ENCODE measurements around the gene MBNL3.
"Not testable (repeated sequence)": the region's sequence is repeated elsewhere in the genome, so short reads cannot be mapped to it uniquely, and the experiment has no call there.

MBNL3 gene

GRCh38 chrX:132384301-132384700, 104.5 kb downstream of the MBNL3 start:
- in situ Hi-C loops (cut with MboI; ENCODE audit: low sequenced_read_pairs): no loop called here

GRCh38 chrX:132382068-132382467, 106.8 kb downstream of the MBNL3 start:
- in situ Hi-C loops (cut with MboI; ENCODE audit: low sequenced_read_pairs): no loop called here

GRCh38 chrX:132378281-132378680, 110.6 kb downstream of the MBNL3 start:
- in situ Hi-C loops (cut with MboI; ENCODE audit: low sequenced_read_pairs): no loop called here

GRCh38 chrX:132375941-132376340, 112.9 kb downstream of the MBNL3 start:
- in situ Hi-C loops (cut with MboI; ENCODE audit: low sequenced_read_pairs): no loop called here

GRCh38 chrX:132373610-132374009, 115.2 kb downstream of the MBNL3 start:
- in situ Hi-C loops (cut with MboI; ENCODE audit: low sequenced_read_pairs): no loop called here

DNA sequence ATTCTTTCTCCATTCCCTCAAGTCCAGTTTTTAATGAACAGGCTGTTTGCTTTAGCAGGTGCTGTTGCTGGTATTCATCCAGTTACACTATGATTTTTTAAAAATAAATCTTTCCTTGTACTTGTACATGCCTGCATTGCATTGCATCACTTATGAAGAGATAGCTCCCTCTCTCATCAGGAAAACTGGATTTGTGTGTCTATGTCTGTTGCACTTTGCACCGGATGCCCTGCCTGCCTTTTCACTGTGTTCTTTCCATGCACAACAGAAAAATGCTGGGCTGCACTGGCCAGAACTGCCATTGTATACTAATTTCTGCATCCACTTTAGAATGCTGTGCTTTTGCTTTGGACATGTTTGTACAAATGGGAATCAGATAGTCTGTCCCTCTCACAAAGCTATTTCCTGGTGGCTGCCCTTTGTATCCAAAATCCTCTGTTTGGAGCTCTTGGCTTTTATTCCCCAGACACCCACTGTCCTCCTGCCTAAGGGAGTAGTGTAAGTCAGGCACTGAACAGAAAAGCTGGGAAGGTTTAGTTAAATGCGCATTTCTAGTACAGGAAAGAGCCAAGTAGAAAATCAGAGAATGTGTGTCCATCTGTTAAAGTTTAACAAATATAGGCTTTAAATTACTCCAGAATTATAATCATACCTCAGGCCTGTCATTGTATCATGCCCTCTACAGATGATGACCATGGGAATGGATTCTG, 119.1 kb downstream of the MBNL3 start:
- in situ Hi-C loops (cut with MboI; ENCODE audit: low sequenced_read_pairs): no loop called here

- in situ Hi-C loops (cut with MboI; ENCODE audit: low sequenced_read_pairs): no loop called here
Measured at GRCh38 chrX:132367984-132368383, 120.9 kb downstream of the MBNL3 start.

- in situ Hi-C loops (cut with MboI; ENCODE audit: low sequenced_read_pairs): no loop called here
Measured at GRCh38 chrX:132367314-132367713, 121.5 kb downstream of the MBNL3 start.

DNA sequence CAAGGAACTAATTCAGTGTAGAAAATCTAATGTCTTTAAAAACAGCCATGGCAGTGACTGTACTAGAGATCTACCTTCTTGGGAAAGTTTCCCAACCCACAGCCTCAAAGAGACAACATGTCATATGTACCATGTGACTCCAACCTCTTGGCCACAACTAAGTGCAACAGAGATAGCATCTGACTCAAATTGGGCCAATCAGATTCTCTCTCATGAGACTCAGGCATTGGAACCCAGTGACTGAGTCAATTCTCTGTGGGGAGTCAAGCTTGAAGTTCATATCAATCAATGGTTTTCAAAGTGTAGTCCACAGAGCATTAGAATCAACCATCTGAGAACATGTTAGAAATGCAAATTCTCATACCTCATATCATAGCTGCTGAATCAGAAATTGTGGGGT, 123.3 kb downstream of the MBNL3 start:
- in situ Hi-C loops (cut with MboI; ENCODE audit: low sequenced_read_pairs): no loop called here

DNA sequence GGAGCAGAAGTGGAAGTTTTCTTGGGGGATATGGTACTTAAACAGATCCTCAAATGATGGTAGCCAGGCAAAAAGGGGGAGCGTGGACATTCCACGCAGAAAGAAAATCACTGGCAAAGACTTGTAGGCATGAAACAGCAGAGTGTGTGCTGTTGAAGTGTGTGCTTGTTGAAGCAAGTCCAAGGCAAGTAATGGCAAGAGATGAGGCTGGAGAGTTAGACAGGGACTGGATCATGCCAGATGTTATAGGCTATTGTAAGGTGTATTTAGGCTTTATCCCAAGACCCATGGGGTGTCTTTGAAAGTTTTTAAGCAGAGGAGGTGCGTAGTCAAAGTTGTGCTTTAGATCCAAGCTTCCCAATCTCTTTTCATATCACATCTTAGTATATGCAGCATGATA, 124.5 kb downstream of the MBNL3 start:
- in situ Hi-C loops (cut with MboI; ENCODE audit: low sequenced_read_pairs): no loop called here

DNA sequence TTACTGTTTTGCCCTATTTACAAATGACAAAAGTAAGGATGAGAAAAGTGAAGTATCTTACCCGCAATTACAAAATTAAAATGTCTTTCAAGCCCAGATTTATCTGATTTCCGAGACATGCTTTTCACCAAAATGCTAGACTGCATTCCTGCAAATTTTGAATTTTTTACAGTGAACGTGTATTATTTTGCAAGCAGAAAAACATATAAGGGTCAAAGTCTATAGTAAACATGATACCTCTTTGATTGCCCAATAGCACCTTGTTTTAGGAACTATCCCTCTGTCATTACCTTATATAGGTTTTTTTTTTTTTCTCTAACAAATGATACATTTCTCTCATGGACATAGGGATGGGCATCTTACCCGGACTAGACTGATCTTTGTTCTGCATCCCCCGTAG, 135.4 kb downstream of the MBNL3 start:
- in situ Hi-C loops (cut with MboI; ENCODE audit: low sequenced_read_pairs): no loop called here

GRCh38 chrX:132336172-132336571, 152.7 kb downstream of the MBNL3 start:
- in situ Hi-C loops (cut with MboI; ENCODE audit: low sequenced_read_pairs): no loop called here

DNA sequence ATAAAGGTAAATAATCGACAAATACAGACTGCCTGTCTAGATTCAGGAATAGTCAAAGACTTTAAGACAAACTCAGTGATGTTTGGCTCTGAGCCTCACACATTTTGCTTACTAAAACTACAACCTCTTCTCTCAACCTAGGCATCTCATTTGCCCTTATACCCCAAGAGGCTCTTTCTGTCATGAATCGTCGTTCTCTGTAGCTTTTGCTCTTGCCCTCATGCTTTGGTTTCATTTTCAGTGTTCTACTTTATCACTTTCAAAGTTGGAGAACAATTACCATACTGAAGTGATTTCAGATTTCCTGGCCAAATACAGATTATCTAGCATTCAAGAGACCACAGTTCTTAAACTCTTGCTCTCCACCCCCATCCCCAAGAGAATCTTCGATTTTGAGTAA, 155.5 kb downstream of the MBNL3 start:
- in situ Hi-C loops (cut with MboI; ENCODE audit: low sequenced_read_pairs): no loop called here

DNA sequence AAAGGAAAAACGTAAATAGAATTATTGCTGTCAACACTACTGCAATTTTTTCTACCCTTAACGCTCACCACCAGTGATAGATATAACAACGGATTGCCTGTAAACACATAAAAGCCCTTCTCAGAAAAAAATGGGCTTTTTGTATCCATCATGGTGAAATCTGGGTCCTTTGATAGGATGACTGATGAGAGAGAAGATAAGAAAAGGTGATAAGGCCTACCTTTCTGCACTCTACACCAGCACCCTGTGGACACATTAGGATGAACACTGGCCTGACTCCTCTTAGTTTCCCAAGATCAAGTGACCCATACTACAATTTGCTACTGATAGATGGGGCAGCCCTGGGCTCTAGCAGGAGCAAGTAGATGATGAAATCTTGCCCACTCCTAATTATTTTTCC, 157.3 kb downstream of the MBNL3 start:
- in situ Hi-C loops (cut with MboI; ENCODE audit: low sequenced_read_pairs): no loop called here

- in situ Hi-C loops (cut with MboI; ENCODE audit: low sequenced_read_pairs): no loop called here
Measured at GRCh38 chrX:132331000-132331399, 157.8 kb downstream of the MBNL3 start.

DNA sequence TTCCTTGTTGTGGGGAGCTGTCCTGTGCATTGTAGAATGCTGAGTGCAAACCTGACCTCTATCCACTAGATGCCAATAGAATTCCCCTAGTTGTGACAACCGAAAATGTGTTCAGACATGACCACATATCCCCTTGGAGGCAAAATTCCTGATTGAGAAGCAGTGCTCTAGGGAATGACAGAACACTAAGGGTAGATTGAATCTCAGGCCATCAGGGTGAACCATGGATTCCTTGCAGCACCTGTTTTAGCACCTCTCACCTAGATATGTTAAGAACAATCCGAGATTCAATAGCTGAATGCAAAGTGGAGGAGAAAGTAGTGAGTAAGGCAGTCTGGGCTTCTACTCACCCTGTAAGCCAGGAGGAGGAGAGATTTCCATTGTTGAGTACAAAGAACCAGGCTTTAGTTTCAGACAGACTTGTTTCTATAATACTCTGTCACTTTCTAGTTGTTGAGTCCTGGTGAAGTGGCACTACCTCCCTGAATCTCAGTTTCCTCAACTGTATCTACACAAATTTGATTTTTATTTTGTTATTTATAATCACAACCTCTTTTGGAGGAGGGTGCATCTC, 158.6 kb downstream of the MBNL3 start:
- in situ Hi-C loops (cut with MboI; ENCODE audit: low sequenced_read_pairs): no loop called here

- in situ Hi-C loops (cut with MboI; ENCODE audit: low sequenced_read_pairs): not testable (repeated sequence)
Measured at GRCh38 chrX:132326960-132327359, 161.9 kb downstream of the MBNL3 start.
